ENCODE data around the gene AURKB.

Gene AURKB

DNA sequence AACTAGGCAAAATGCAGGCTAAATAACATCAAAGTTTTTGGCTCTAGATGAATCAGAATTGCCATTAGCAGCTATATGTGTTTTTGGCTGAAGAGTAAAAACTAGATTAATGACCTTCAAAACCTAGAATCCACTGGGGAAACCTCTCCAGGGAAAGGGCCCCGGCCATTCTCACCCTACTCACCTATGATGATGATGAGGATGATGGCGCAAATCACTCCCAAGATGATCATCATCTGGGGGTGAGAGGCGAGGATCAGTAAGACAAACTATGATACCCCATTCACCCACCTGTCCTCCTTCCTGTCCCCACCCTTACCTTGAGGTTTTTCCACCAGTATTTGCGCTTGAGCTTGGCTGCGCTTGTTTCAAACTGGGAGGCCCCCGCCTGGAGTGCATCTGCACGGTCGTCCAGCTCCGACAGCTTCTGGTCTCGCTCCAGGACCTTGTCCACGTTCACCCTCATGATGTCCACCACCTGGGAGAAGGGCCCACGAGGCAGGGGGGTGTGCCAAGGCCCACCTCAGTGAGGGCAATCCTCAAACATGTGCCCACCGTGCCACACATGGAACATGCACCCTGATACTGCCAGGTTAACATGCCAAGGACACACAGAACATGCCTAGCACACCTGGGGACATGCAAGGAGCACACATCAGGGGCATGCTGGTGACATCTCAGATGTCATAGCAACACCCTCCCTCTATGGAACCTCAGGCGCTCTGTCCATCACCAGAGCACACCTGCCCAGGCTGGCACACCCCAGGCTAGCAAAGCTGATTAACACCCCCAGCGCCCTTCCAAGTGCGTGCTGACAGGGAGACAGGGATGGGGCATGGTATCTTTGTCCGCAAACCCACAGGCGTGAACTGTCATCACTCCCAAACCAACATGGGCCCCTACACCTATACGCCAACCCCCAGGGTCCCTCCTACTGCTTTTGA lies 48.8 kb downstream of the AURKB start:
- DNase-seq (ENCODE audit: low read depth), result no peak

- no peak for DNase-seq (ENCODE audit: low read depth)
Measured at GRCh38 chr17:8160741-8161221, 49.6 kb downstream of the AURKB start.

DNA sequence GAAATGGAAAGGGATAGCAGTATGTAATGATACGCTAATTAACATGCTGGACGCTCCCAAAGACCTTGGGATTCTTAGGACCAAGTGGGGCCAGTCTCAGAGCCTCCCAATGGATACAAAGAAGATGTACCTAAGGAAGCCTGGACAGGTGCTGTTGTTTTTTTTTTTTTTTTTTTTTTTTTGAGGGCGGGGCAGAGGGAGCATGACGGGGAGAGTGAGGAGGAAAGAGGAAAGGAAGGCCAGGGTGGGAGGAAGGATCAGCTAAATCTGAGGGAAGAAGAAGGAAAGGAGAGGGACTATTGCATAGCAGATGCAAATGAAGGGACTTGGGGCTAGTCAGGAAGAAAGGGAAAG lies 50.2 kb downstream of the AURKB start:
- DNase-seq (ENCODE audit: low read depth), result no peak

- no peak for DNase-seq (ENCODE audit: low read depth)
Measured at GRCh38 chr17:8159459-8160223, 50.7 kb downstream of the AURKB start.

- no peak for DNase-seq (ENCODE audit: low read depth)
Measured at GRCh38 chr17:8159032-8159400, 51.4 kb downstream of the AURKB start.

DNA sequence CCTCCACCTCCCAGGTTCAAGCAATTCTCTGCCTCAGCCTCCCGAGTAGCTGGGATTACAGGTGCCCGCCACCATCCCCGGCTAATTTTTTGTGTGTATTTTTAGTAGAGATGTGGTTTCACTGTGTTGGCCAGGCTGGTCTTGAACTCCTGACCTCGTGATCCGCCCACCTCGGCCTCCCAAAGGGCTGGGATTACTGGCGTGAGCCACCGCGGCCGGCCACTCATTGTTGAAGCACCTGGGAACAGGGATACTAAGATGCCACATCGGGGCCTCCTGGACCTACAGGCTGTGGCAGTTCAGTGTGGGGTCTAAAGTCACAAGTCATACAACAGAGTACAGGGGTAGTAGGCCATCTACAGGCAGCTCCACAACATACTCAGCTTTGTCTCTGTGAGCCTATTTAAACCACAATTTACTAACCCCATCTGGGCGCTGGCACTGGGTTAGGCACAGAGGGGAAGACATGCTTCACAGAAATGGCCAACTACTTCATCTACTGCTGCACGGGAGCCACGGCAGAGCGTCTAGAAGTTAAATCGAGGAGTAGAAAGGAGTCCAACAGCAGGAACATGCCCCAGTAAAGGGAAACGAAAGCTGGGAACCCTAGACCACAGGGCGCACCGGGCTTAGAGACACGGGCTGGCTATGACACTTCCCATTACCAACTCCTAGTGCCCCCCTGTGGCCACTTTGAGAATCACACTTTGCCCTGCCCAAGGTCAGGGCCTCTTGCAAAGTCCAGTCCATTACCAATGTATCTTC lies 51.9 kb downstream of the AURKB start:
- no peak for DNase-seq (ENCODE audit: low read depth)

DNA sequence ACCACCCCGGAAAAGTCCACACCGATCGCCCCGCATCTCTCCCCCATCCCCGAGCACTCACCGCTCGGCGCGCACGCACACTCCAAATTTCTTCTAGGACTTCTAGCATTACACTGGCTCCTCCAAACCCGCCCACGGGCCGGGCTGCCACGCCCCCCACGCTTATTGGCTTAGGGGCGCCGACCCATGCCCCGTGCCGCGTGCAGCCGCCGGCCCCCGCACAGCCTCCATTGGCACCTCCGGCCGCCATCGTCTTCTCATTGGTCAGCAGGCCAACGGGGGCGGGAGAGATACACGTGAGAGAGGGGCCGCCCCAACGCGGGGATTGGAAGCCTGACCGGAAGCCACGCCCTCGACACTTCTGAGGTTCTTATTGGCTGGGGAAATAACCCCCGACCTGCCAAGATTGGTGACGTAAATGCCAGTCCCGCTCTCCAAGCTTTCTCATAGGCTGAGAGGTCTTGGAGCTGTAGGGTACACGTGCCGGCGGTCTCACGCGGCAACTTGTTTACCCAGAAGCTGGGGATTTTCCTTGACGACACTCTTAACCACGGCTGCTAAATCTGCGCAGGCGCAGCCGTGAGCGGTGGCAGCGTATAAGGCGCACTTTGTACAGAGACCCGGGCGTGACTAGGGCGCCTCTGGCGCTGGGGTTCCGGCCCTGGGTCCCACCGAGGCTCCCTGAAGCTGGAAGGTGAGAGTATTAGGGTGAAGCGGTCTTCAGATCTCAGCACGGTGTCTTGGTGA lies 54.0 kb downstream of the AURKB start:
- peak; percentile 93 for DNase-seq (ENCODE audit: low read depth)

DNA sequence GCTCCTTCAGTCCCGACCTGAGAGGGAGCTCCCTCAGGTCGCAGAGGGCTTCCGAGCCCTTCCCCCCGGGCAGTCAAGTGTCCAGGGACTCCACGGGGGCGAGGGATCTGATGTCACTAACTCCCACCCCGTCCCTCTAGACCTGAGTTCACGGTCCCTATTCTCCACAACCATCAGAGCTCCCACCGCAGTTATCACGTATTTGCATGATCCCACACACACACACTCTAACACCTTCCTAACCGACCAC lies 54.5 kb downstream of the AURKB start:
- no peak for DNase-seq (ENCODE audit: low read depth)

GRCh38 chr17:8155231-8155995 lies 55.0 kb downstream of the AURKB start:
- DNase-seq (ENCODE audit: low read depth), result no peak
